Loucy (cell line): ENCODE data around the gene PDLIM3.

ENCODE experiments used
- CTCF ChIP-seq: fragments of 200-600 bp; sonication (generic); conservative IDR thresholded peaks from 2 replicates; pipeline ENCODE4 v1.5.1; 2014; ENCODE audit warnings: mild to moderate bottlenecking, antibody characterized with exemption, low read length
- EZH2phosphoT487 ChIP-seq: fragments of 200-600 bp; IDR thresholded peaks from 2 replicates; pipeline ENCODE4 v1.6.1; 2018; ENCODE audit warnings: antibody characterized with exemption, mild to moderate bottlenecking, moderate library complexity, borderline replicate concordance

GRCh38 chr4:185532795-185533324, 2.4 kb downstream of the PDLIM3 start:
- TF ChIP-seq CTCF (no peak), EZH2phosphoT487 (no peak)
